NT2/D1 (cell line): ENCODE measurements around the gene AGPAT4.

Experiments used
- SUZ12 ChIP-seq: IDR thresholded peaks from 2 replicates; pipeline ENCODE4 v1.6.1; 2011; ENCODE audit not compliant: insufficient read length, insufficient read depth; ENCODE audit errors: extremely low read depth
- YY1 ChIP-seq: IDR thresholded peaks from 2 replicates; pipeline ENCODE4 v1.6.1; 2011; ENCODE audit not compliant: insufficient read length, insufficient read depth
- ZNF274 ChIP-seq: IDR thresholded peaks from 2 replicates; pipeline ENCODE4 v1.6.1; 2011; ENCODE audit warnings: mild to moderate bottlenecking, low read depth, low read length

GRCh38 chr6:161220346-161220745 is 53.5 kb downstream of the AGPAT4 start:
- TF ChIP-seq YY1 (no peak), ZNF274 (no peak), SUZ12 (no peak)
